Esophagus mucosa (tissue), 1 donor: Measurements from ENCODE around the gene SLC17A5. TPM values are rescaled to one million over a fixed set of nuclear protein-coding genes. Genes with fewer than 3 reads are reported as not detected.
A peak's percentile ranks its signal among the peaks of the same experiment; 100 is the strongest.
"Not testable (repeated sequence)": the region's sequence is repeated elsewhere in the genome, so short reads cannot be mapped to it uniquely, and the experiment has no call there.

Experiments
- ATAC-seq: fragments of 200-7000 bp; cut with Tn5 transposase; one replicate; pipeline ENCODE4 v1.9.1; 2020
- total RNA-seq: library from RNA; stranded (reverse); gene quantifications from one replicate; pipeline ENCODE4 v1.2.4, GENCODE V29; 2023
- donor health status: DM: yes; HTN: yes; CAD: no.

The SLC17A5 gene
- total RNA-seq, 1 donor from 2014 or later, result 3.7 TPM

GRCh38 chr6:73665686-73666319 lies 12.0 kb upstream of the SLC17A5 start:
- peak; percentile 88 for ATAC-seq

GRCh38 chr6:73664701-73665100 lies 10.9 kb upstream of the SLC17A5 start:
- no peak for ATAC-seq

DNA sequence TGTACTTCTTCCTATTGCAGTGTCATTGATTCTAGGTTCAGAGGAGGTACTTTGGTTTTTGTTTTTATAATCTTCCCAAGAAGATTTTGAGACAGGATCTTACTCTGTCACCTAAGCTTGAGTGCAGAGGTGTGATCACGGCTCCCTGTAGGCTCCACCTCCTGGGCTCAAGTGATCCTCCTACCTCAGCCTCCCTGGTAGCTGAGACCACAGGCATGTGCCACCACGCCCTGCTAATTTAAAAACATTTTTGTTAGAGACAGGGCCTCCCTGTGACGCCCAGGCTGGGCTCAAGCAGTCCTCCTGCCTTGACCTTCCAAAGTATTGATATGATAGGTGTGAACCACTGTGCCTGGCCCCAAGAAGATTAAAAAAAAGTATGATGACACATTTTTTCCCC lies 3.4 kb upstream of the SLC17A5 start:
- ATAC-seq, result no peak

- ATAC-seq, result no peak
Measured at GRCh38 chr6:73656531-73657145, 2.8 kb upstream of the SLC17A5 start.

DNA sequence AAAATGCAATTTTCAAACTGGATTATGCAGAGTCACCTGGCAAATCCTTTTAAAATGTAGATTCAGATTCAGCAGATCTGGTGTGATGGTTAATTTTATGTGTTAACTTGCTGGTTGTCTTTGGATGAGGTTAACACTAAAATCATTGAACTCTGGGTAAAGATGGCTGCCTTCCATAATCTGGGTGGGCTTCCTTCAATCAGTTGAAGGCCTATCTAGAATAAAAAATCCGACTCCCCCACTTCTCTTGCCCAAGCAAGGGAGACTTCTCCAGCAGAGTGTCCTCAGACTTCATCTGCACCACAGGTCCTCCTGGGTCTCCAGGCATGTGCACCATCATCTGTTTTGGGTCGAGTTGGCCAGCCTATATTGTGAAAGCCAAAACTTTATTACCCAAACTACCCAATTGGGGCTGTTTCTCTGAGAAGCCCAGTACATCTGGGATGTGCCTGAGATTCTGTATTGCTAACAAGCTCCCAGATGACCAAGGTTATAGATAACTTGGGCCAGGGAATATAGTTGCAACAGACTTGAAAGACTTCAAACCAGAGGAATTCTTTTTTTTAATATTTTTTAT lies 1.6 kb upstream of the SLC17A5 start:
- no peak for ATAC-seq

- peak; percentile 55 for ATAC-seq
Measured at GRCh38 chr6:73652637-73653570, 888 bp downstream of the SLC17A5 start.

GRCh38 chr6:73649783-73650182 lies 4.0 kb downstream of the SLC17A5 start:
- no peak for ATAC-seq

DNA sequence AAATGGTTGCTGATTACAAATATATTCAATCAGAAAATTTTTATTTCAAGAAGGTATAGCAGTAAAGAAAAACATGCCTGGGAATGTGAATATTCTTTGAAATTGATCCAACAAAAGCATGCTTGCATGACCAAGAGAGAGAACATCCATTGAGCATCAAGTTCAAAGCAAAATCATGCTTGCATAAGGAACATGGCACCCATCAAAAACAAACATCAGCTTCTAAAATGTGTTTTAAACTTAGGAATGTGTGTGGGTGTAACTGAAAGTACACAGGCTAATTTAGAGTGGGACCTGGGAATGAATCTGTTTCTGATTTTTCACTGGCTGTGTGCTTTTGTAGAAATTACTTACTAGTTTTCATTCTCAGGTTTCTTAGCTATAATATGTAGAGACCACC lies 5.6 kb downstream of the SLC17A5 start:
- no peak for ATAC-seq

- no peak for ATAC-seq
Measured at GRCh38 chr6:73644941-73645591, 8.7 kb downstream of the SLC17A5 start.

GRCh38 chr6:73644030-73644429 lies 9.8 kb downstream of the SLC17A5 start:
- peak; percentile 76 for ATAC-seq

- no peak for ATAC-seq
Measured at GRCh38 chr6:73642530-73642929, 11.3 kb downstream of the SLC17A5 start.

GRCh38 chr6:73640179-73640750 lies 13.5 kb downstream of the SLC17A5 start:
- no peak for ATAC-seq

DNA sequence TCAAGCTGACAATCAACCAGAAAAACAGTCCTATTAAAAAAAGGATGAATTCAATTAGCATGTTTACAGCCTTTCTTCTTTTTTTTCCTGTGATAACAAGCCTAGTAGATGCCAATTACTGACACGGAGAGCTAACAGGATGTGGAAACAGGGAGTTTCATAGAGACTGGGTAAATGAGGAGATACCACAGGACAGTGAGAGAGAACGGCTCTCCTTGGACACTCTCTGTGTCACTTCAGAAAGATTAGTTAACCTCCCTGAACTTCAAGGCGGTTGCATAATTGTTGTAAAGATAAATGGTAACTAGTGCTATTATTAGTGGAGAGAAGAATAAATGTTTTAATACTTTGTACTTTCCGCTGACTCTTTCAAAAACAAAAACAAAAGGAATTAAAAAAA lies 14.8 kb downstream of the SLC17A5 start:
- no peak for ATAC-seq

DNA sequence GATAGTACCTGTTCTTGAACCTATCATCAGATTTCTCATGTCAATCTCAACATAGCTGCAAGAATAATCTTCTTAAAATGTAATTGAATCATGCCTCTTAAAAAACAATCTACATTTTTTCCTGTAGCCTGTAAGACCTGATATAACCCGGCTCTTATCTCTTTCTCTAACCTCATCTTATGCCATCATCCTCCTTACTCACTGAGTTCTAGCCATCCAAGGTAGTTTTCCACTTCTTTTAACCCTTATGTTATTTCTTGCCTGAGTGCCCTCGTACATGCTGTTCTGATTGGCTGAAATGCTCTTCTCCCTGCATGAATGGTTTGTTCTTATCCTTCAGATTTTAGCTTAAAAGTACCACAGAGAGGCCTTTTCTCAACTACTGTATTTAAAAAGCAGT lies 16.4 kb downstream of the SLC17A5 start:
- no peak for ATAC-seq

GRCh38 chr6:73636048-73636447 lies 17.7 kb downstream of the SLC17A5 start:
- no peak for ATAC-seq

DNA sequence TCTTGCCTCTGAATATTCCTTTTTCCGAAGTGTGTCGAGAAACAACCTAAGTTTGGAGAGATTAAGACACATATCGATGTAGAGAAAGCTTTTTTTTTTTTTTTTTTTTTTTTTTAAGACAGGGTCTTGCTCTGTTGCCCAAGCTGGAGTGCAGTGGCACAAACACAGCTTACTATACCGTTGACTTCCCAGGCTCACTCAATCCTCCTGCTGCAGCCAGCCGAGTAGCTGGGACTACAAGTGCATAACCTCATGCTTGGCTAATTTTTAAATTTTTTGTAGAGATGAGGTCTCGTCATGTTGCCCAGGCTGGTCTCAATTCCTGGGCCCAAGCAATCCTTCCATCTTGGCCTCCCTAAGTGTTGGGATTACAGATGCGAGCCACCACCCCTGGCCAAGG lies 21.4 kb downstream of the SLC17A5 start:
- ATAC-seq, result no peak

DNA sequence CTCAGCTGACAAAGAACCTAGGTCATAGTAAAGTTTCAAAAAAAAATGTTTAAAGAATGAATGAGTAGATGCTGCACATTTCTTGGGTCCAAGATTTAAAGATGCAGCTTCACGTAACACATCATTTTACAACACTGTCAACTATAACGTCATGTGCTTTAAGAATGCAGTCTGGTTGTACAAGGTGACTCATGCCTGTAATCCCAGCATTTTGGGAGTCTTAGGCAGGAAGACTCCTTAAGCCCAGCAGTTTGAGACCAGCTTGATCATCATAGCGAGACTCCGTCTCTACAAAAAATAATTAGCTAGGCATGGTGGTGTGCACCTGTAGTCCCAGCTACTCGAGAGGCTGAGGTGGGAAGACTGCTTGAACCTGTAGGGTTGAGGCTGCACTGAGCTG lies 21.9 kb downstream of the SLC17A5 start:
- ATAC-seq, result peak; percentile 64

- ATAC-seq, result no peak
Measured at GRCh38 chr6:73630401-73630800, 23.4 kb downstream of the SLC17A5 start.

DNA sequence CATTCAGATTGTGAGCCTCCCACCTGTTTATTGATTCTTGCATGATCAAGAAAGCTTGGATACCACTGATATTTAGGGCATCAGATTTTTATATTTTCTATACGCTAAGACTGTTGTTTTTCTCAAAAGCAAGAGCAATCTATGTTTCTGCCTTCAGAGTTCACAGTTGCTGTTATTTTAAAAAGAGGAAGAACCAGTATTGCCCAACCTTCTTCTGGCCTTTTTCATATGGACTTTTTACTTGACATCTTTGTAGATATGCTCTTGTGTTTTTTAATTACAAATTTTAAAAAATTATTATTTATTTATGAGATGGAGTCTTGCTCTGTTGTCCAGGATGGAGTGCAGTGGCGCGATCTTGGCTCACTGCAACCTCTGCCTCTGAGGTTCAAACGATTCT lies 28.9 kb downstream of the SLC17A5 start:
- ATAC-seq, result no peak

- ATAC-seq, result not testable (repeated sequence)
Measured at GRCh38 chr6:73623480-73623879, 30.3 kb downstream of the SLC17A5 start.

DNA sequence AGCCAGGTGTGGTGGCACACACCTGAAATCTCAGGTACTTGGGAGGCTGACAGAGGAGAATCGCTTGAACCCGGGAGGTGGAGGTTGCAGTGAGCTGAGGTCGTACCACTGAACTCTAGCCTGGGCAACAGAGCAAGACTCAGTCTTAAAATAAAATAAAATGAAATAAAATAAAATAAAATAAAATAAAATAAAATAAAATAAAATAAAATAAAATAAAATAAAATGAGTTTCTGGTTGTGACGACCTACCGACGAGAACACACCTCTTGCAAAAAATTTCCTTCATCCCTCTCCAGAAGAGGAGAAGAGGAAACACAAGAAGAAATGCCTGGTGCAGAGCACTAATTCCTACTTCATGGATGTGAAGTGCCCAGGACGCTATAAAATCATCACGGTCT lies 35.7 kb downstream of the SLC17A5 start:
- not testable (repeated sequence) for ATAC-seq

- ATAC-seq, result no peak
Measured at GRCh38 chr6:73614802-73615201, 39.0 kb downstream of the SLC17A5 start.
